Endodermal cell (in vitro differentiated cells): ENCODE measurements around the gene GJA1. TPM values are rescaled to one million over a fixed set of nuclear protein-coding genes. Genes with fewer than 3 reads are reported as not detected.

Experiments
- DNase-seq: peaks from one replicate; pipeline ENCODE4 v3.0.0-alpha.2; 2017
- H3K27ac ChIP-seq: 2 replicates; pipeline ENCODE4 v1.5.1; 2013; ENCODE audit warnings: mild to moderate bottlenecking, low read depth, low read length, moderate library complexity
- H3K27me3 ChIP-seq: 2 replicates; pipeline ENCODE4 v1.6.1; 2013; ENCODE audit warnings: mild to moderate bottlenecking, low read length, moderate library complexity; ENCODE audit not compliant: insufficient read depth, control insufficient read depth, poor library complexity, severe bottlenecking
- H3K36me3 ChIP-seq: 2 replicates; pipeline ENCODE4 v1.7.0; 2013; ENCODE audit warnings: mild to moderate bottlenecking, low read length, moderate library complexity; ENCODE audit not compliant: control insufficient read depth, insufficient read depth
- H3K4me1 ChIP-seq: one replicate; pipeline ENCODE4 v1.7.0; 2013; ENCODE audit warnings: low read length; ENCODE audit not compliant: control insufficient read depth, insufficient read depth
- H3K4me3 ChIP-seq: 2 replicates; pipeline ENCODE4 v1.5.1; 2013; ENCODE audit warnings: mild to moderate bottlenecking, low read length, moderate library complexity
- H3K9ac ChIP-seq: 2 replicates; pipeline ENCODE4 v1.6.1; 2013; ENCODE audit warnings: mild to moderate bottlenecking, low read length, moderate library complexity; ENCODE audit not compliant: poor library complexity, severe bottlenecking; ENCODE audit errors: extremely low read depth
- H3K9me3 ChIP-seq: 2 replicates; pipeline ENCODE4 v1.6.1; 2013; ENCODE audit warnings: mild to moderate bottlenecking, low read length, moderate library complexity; ENCODE audit not compliant: control insufficient read depth
- H3K27ac Mint-ChIP-seq: 2 replicates; pipeline ENCODE4 v1.8.0; 2020; ENCODE audit warnings: mixed read lengths
- H3K27me3 Mint-ChIP-seq: 2 replicates; pipeline ENCODE4 v1.8.0; 2021; ENCODE audit warnings: mild to moderate bottlenecking, mixed read lengths; ENCODE audit not compliant: insufficient read depth
- H3K36me3 Mint-ChIP-seq: 2 replicates; pipeline ENCODE4 v1.8.0; 2020; ENCODE audit warnings: low read depth, mixed read lengths
- H3K4me1 Mint-ChIP-seq: 2 replicates; pipeline ENCODE4 v1.8.0; 2020; ENCODE audit warnings: mixed read lengths
- H3K4me3 Mint-ChIP-seq: 2 replicates; pipeline ENCODE4 v1.8.0; 2020; ENCODE audit warnings: mild to moderate bottlenecking, moderate library complexity, mixed read lengths
- H3K9me3 Mint-ChIP-seq: 2 replicates; pipeline ENCODE4 v1.8.0; 2020; ENCODE audit warnings: mild to moderate bottlenecking, mixed read lengths
- CTCF ChIP-seq: fragments of 200-600 bp; sonication (generic); conservative IDR thresholded peaks from 2 replicates; pipeline ENCODE4 v1.5.0; 2021; ENCODE audit warnings: antibody characterized with exemption, mild to moderate bottlenecking
- WGBS, 2 experiments: methylation state at CpG; one replicate each; pipeline versions ENCODE4 v1.1.5 to v1.1.7; 2013; ENCODE audit warnings: missing lambda C conversion rate in 2 of 2, mixed read lengths in 1 of 2; ENCODE audit not compliant: insufficient coverage in 1 of 2, insufficient read length in 1 of 2; 5-methylcytosine and 5-hydroxymethylcytosine counted together
- total RNA-seq, 2 donors: library from RNA; stranded (reverse); fragmentation: NEBNext Ultra II Directional in 1 of 2; extraction: Animal tissue kit (Norgen Biotek cat#: 25700) in 1 of 2; gene quantifications; 2 replicates in 1 of 2; 3 replicates in 1 of 2; pipeline ENCODE4 v1.2.1, GENCODE V29; 2021

The GJA1 gene
- total RNA-seq, 2 donors from 2014 or later: 706 to 1,121 TPM

GRCh38 chr6:121436274-121436857 lies 920 bp downstream of the GJA1 start:
- H3K4me1 Mint-ChIP-seq: peaks cover 33% of the 10 kb centered on the region

GRCh38 chr6:121436960-121437850 lies 1.8 kb downstream of the GJA1 start:
- peak; percentile 80 for DNase-seq
- Histone ChIP-seq H3K4me1 (no peaks in the 10 kb centered on the region), H3K27ac (peak overlapping the region; percentile 93), H3K4me3 (peak overlapping the region; percentile 88), H3K9ac (peak overlapping the region; percentile 98), H3K36me3 (peaks cover 17% of the 10 kb centered on the region), H3K9me3 (no peaks in the 10 kb centered on the region), H3K27me3 (no peaks in the 10 kb centered on the region)
- Mint-ChIP-seq H3K27me3 (no peaks in the 10 kb centered on the region), H3K36me3 (peaks cover 48% of the 10 kb centered on the region), H3K27ac (peak overlapping the region; percentile 97), H3K4me1 (peaks cover 33% of the 10 kb centered on the region), H3K9me3 (no peaks in the 10 kb centered on the region), H3K4me3 (peak overlapping the region; percentile 93)
- 0% methylated on average over 13 to 44 of the region's 45 CpGs for WGBS, 2 experiments
- no peak for TF ChIP-seq CTCF

More at GRCh38 chr6:121436274-121436857, 920 bp downstream of the GJA1 start:
- no peak for TF ChIP-seq CTCF
- 0% methylated on average over 5 to 15 of the region's 16 CpGs for WGBS, 2 experiments
- Histone ChIP-seq H3K9me3 (no peaks in the 10 kb centered on the region), H3K27me3 (no peaks in the 10 kb centered on the region), H3K9ac (peak overlapping the region; percentile 98), H3K36me3 (peaks cover 8% of the 10 kb centered on the region), H3K4me3 (peak overlapping the region; percentile 88), H3K27ac (peak overlapping the region; percentile 93), H3K4me1 (no peaks in the 10 kb centered on the region)
- no peak for DNase-seq
- H3K27me3 Mint-ChIP-seq: no peaks in the 10 kb centered on the region
- peak overlapping the region; percentile 97 for H3K27ac Mint-ChIP-seq
- H3K9me3 Mint-ChIP-seq: no peaks in the 10 kb centered on the region
- peak overlapping the region; percentile 93 for H3K4me3 Mint-ChIP-seq
- peaks cover 44% of the 10 kb centered on the region for H3K36me3 Mint-ChIP-seq

- Mint-ChIP-seq H3K36me3 (peaks cover 54% of the 10 kb centered on the region), H3K9me3 (no peaks in the 10 kb centered on the region), H3K4me1 (peaks cover 38% of the 10 kb centered on the region), H3K27ac (peak overlapping the region; percentile 97), H3K27me3 (no peaks in the 10 kb centered on the region), H3K4me3 (peak overlapping the region; percentile 93)
- no peaks in the 10 kb centered on the region for H3K27me3 ChIP-seq
- no peaks in the 10 kb centered on the region for H3K9me3 ChIP-seq
- WGBS, 2 experiments: 0 to 1% methylated on average over 12 to 18 of the region's 18 CpGs
- DNase-seq: peak; percentile 92
- peaks cover 5% of the 10 kb centered on the region for H3K4me1 ChIP-seq
- peaks cover 25% of the 10 kb centered on the region for H3K36me3 ChIP-seq
- TF ChIP-seq CTCF: no peak
- peak overlapping the region; percentile 93 for H3K27ac ChIP-seq
- peak overlapping the region; percentile 98 for H3K9ac ChIP-seq
- peak overlapping the region; percentile 88 for H3K4me3 ChIP-seq
Observed at GRCh38 chr6:121437851-121438651, 2.6 kb downstream of the GJA1 start.
